Measurements from ENCODE around the gene CECR2.

DNA sequence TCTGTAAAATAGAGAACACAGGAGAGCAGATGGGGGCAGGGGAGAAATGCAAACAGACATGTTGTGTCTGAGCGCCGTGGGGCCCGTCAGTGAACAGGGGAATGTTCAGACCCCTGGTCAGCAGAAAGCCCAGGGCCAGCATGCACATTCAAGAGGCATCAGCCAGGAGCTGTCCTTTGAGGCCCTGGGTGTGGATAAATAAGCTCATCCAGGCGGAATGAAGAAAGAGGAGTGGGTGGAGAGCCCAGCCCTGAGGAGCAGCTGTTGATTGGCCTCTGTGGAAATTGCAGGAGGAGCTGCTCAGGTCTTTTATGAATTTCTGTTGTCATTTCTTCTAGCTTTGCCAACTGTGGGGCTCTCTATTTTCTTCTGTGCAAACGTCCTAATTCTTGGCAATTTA lies 49.7 kb upstream of the CECR2 start:
- TF ChIP-seq, protein P1, sequence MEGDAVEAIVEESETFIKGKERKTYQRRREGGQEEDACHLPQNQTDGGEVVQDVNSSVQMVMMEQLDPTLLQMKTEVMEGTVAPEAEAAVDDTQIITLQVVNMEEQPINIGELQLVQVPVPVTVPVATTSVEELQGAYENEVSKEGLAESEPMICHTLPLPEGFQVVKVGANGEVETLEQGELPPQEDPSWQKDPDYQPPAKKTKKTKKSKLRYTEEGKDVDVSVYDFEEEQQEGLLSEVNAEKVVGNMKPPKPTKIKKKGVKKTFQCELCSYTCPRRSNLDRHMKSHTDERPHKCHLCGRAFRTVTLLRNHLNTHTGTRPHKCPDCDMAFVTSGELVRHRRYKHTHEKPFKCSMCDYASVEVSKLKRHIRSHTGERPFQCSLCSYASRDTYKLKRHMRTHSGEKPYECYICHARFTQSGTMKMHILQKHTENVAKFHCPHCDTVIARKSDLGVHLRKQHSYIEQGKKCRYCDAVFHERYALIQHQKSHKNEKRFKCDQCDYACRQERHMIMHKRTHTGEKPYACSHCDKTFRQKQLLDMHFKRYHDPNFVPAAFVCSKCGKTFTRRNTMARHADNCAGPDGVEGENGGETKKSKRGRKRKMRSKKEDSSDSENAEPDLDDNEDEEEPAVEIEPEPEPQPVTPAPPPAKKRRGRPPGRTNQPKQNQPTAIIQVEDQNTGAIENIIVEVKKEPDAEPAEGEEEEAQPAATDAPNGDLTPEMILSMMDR (IDR thresholded peaks at IDR 0.05), result no peak
- no peak for TF ChIP-seq POLR2AphosphoS5 (IDR thresholded peaks at IDR 0.05)
- TF ChIP-seq POLR2A (IDR thresholded peaks at IDR 0.05), result no peak

Measured in breast epithelium (tissue), 3 donors.